Ovary (tissue), 9 donors: Measurements from ENCODE around the gene IL12RB1. TPM values are rescaled to one million over a fixed set of nuclear protein-coding genes. Genes with fewer than 3 reads are reported as not detected.

Experiments used
- DNase-seq, 5 donors: peaks; one replicate each; pipeline ENCODE4 v3.0.0-alpha.2; 2019 to 2020
- H3K27ac ChIP-seq, 2 donors: fragments of 200-600 bp; one replicate each; pipeline versions ENCODE4 v1.5.1 to v1.8.0; 2019 to 2022
- H3K27me3 ChIP-seq: fragments of 200-600 bp; one replicate; pipeline ENCODE4 v1.8.0; 2022
- H3K36me3 ChIP-seq: fragments of 200-600 bp; sonication (generic); one replicate; pipeline ENCODE4 v1.5.1; 2019
- H3K4me1 ChIP-seq: one replicate; pipeline ENCODE4 v1.8.1; 2013; ENCODE audit warnings: mild to moderate bottlenecking, moderate library complexity; ENCODE audit not compliant: insufficient read depth
- H3K4me3 ChIP-seq: fragments of 200-600 bp; sonication (generic); one replicate; pipeline ENCODE4 v1.5.1; 2017
- H3K9me3 ChIP-seq, 2 donors: fragments of 200-600 bp in 1 of 2; sonication (generic) in 1 of 2; one replicate each; pipeline versions ENCODE4 v1.5.1 to v1.8.1; 2013 to 2019; ENCODE audit warnings: mild to moderate bottlenecking in 1 of 2, moderate library complexity in 1 of 2
- EP300 ChIP-seq: sonication (generic); formaldehyde crosslinking; IDR thresholded peaks from one replicate; pipeline ENCODE4 v1.6.1; 2017; ENCODE audit warnings: antibody characterized with exemption
- POLR2A ChIP-seq: fragments of 450-650 bp; IDR thresholded peaks from one replicate; pipeline ENCODE4 v1.6.1; 2017; ENCODE audit warnings: antibody characterized with exemption, mild to moderate bottlenecking, moderate library complexity
- WGBS, 3 donors: extraction: QIAGEN DNeasy Blood & Tissue Kit in 1 of 3; methylation state at CpG; one replicate each; pipeline versions ENCODE4 v1.1.5 to v1.1.7; 2013 to 2017; 5-methylcytosine and 5-hydroxymethylcytosine counted together
- intact Hi-C, 4 donors: fragments of 100-400 bp; cut with DNase I; formaldehyde crosslinking; loops; one replicate each; pipeline versions ENCODE4 v1.11.0 to v1.15.1; 2022 to 2023
- polyA plus RNA-seq, 2 donors: library from polyadenylated mRNA; stranded (reverse); fragments of 200-250 nt in 1 of 2; fragments of 350-450 nt in 1 of 2; fragmentation: Illumina TruSeq in 1 of 2; extraction: RNeasy Lipid Tissue Mini Kit (QIAGEN cat#74804) in 1 of 2; gene quantifications; one replicate each; pipeline ENCODE4 v1.2.3, GENCODE V29; 2013 to 2014
- total RNA-seq, 7 donors: library from RNA; depleted of rRNA in 2 of 7; stranded (reverse); fragments of >200 nt in 2 of 7; fragmentation: NEBNext Ultra II Directional in 3 of 7; extraction: Animal tissue kit (Norgen Biotek cat#: 25700) in 3 of 7; gene quantifications; one replicate each; pipeline versions ENCODE4 v1.1.0 to v1.2.4, GENCODE V29; 2016 to 2023
- TF ChIP-seq, protein P1 (sequence below), 3 donors: fragments of 450-650 bp in 2 of 3; fragments of 200-600 bp in 1 of 3; IDR thresholded peaks; one replicate each; pipeline versions ENCODE4 v1.5.1 to v1.8.0; 2016 to 2022; ENCODE audit warnings: antibody characterized with exemption in 3 of 3, mild to moderate bottlenecking in 1 of 3
- donor health status: DM: no; HTN: no; CAD: no; lungs with moderate emphysema.
- donor health status: DM: no; HTN: no; CAD: no.
- donor health status: Bipolar disorder and iron deficiency.
- donor health status: DM: yes; HTN: yes; CAD: no.
- donor health status: DM: no; HTN: no; CAD: no.
- donor health status: DM: yes; HTN: yes; CAD: no.

The IL12RB1 gene
- total and polyA plus RNA-seq, 9 donors, result 0.22 to 0.89 (median 0.57) TPM

DNA sequence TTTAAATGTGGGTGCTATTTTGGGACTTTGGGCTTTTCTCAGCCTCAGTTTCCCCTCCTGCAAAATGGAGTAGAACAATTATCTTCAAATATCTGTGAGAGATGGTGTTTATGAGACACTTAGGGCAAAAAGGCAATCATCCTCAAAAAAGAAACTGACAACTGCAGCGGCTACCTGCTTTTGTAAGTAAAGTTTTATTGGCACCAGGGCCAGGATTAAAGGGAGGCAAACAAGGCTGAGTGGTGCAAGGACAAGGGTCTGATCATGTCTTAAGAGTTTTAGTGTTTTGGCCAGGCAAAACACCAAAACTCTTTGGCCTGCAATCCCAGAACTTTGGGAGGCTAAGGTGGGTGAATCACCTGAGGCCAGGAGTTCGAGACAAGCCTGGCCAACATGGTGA is 9.5 kb upstream of the IL12RB1 start:
- H3K27me3 ChIP-seq, result no peaks in the 10 kb centered on the region
- H3K4me1 ChIP-seq, result peaks cover 4% of the 10 kb centered on the region
- H3K36me3 ChIP-seq, result no peaks in the 10 kb centered on the region
- intact Hi-C loops, result no loop called here
- TF ChIP-seq EP300 (no peak), POLR2A (no peak)
- TF ChIP-seq, protein P1, sequence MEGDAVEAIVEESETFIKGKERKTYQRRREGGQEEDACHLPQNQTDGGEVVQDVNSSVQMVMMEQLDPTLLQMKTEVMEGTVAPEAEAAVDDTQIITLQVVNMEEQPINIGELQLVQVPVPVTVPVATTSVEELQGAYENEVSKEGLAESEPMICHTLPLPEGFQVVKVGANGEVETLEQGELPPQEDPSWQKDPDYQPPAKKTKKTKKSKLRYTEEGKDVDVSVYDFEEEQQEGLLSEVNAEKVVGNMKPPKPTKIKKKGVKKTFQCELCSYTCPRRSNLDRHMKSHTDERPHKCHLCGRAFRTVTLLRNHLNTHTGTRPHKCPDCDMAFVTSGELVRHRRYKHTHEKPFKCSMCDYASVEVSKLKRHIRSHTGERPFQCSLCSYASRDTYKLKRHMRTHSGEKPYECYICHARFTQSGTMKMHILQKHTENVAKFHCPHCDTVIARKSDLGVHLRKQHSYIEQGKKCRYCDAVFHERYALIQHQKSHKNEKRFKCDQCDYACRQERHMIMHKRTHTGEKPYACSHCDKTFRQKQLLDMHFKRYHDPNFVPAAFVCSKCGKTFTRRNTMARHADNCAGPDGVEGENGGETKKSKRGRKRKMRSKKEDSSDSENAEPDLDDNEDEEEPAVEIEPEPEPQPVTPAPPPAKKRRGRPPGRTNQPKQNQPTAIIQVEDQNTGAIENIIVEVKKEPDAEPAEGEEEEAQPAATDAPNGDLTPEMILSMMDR (IDR thresholded peaks at IDR 0.05), result no peak
- no peaks in the 10 kb centered on the region for H3K9me3 ChIP-seq
- H3K27ac ChIP-seq, result no peak overlapping the region
- H3K4me3 ChIP-seq, result no peak overlapping the region
- 84 to 92% (median 88%) methylated on average over 2 of the region's 2 CpGs for WGBS, 3 donors
- DNase-seq, result no peak

GRCh38 chr19:18093439-18094161 is 6.9 kb upstream of the IL12RB1 start:
- intact Hi-C loops, result no loop called here
- TF ChIP-seq POLR2A (no peak), EP300 (no peak)
- TF ChIP-seq, protein P1 (IDR thresholded peaks at IDR 0.05), result no peak
- WGBS, 3 donors, result 53 to 63% (median 53%) methylated on average over 6 of the region's 6 CpGs
- H3K9me3 ChIP-seq, result no peaks in the 10 kb centered on the region
- no peak overlapping the region for H3K4me3 ChIP-seq
- peaks cover 3% of the 10 kb centered on the region for H3K4me1 ChIP-seq
- H3K36me3 ChIP-seq, result no peaks in the 10 kb centered on the region
- no peak for DNase-seq
- H3K27ac ChIP-seq, result no peak overlapping the region
- no peaks in the 10 kb centered on the region for H3K27me3 ChIP-seq

GRCh38 chr19:18091217-18091608 is 4.5 kb upstream of the IL12RB1 start:
- intact Hi-C loops, result no loop called here
- Histone ChIP-seq H3K4me3 (no peak overlapping the region), H3K36me3 (no peaks in the 10 kb centered on the region), H3K27ac (no peak overlapping the region), H3K27me3 (no peaks in the 10 kb centered on the region), H3K4me1 (no peaks in the 10 kb centered on the region), H3K9me3 (no peaks in the 10 kb centered on the region)
- DNase-seq, result no peak
- WGBS, 3 donors, result 52 to 55% (median 53%) methylated on average over 12 of the region's 12 CpGs
- TF ChIP-seq, protein P1 (IDR thresholded peaks at IDR 0.05), result no peak
- TF ChIP-seq EP300 (no peak), POLR2A (no peak)

DNA sequence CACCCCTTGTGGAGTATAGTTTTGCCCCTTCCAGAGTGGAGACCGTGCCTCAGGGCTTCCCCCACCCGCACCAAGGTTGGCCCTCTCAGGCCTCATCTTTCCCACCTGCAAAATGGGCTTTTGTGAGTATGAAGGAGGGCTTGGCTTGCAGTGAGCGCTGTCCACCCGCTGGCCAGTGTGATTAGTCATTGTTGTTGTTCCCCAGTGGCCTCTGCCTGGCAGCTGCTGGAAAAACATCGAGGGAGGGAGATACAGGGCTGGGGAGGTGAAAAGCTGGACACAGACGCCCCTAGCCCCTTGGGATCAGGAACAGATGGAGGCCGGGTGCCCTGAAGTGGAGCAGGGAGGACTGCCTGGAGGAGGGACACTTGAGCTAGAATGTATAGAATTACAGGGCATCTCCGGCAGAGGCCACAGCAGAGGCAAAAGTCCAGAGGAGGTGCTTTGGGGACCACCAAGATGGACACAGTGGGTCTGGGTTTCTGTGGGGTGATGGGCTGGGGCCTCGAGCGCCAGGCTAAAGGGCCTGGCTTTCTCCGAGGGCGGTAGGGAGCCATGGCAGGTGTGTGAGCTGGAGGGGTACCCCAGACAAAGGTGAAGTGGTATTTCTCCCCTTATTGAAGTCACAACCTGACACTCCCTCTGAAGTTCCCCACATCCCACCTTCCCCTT is 3.9 kb upstream of the IL12RB1 start:
- intact Hi-C loops, result no loop called here
- H3K36me3 ChIP-seq, result no peaks in the 10 kb centered on the region
- WGBS, 3 donors, result 54 to 66% (median 55%) methylated on average over 12 of the region's 12 CpGs
- H3K27me3 ChIP-seq, result no peaks in the 10 kb centered on the region
- TF ChIP-seq, protein P1 (IDR thresholded peaks at IDR 0.05), result no peak
- TF ChIP-seq EP300 (no peak), POLR2A (no peak)
- no peak overlapping the region for H3K27ac ChIP-seq
- no peaks in the 10 kb centered on the region for H3K9me3 ChIP-seq
- no peak overlapping the region for H3K4me3 ChIP-seq
- no peak for DNase-seq
- no peaks in the 10 kb centered on the region for H3K4me1 ChIP-seq
